ENCODE measurements around the gene RAPGEF3.
A peak's percentile ranks its signal among the peaks of the same experiment; 100 is the strongest.

Gene RAPGEF3

GRCh38 chr12:47700263-47700662, 58.4 kb downstream of the RAPGEF3 start:
- no peak overlapping the region for H3K4me3 ChIP-seq (ENCODE audit: low read depth, low read length)
- no peak for DNase-seq (ENCODE audit: low read depth)
- no peak for TF ChIP-seq CTCF (IDR thresholded peaks at IDR 0.05; ENCODE audit: low read depth, low read length, missing control alignments)

GRCh38 chr12:47698631-47699030, 60.0 kb downstream of the RAPGEF3 start:
- no peak for DNase-seq (ENCODE audit: low read depth)
- H3K4me3 ChIP-seq (ENCODE audit: low read depth, low read length): no peak overlapping the region
- TF ChIP-seq CTCF (IDR thresholded peaks at IDR 0.05; ENCODE audit: low read depth, low read length, missing control alignments): no peak

GRCh38 chr12:47698055-47698454, 60.6 kb downstream of the RAPGEF3 start:
- DNase-seq (ENCODE audit: low read depth): no peak
- no peak for TF ChIP-seq CTCF (IDR thresholded peaks at IDR 0.05; ENCODE audit: low read depth, low read length, missing control alignments)
- H3K4me3 ChIP-seq (ENCODE audit: low read depth, low read length): no peak overlapping the region

- no peak overlapping the region for H3K4me3 ChIP-seq (ENCODE audit: low read depth, low read length)
- no peak for TF ChIP-seq CTCF (IDR thresholded peaks at IDR 0.05; ENCODE audit: low read depth, low read length, missing control alignments)
- no peak for DNase-seq (ENCODE audit: low read depth)
These were observed 69.5 kb downstream of the RAPGEF3 start for GRCh38 chr12:47689215-47689614.

- DNase-seq (ENCODE audit: low read depth): no peak
- no peak for TF ChIP-seq CTCF (IDR thresholded peaks at IDR 0.05; ENCODE audit: low read depth, low read length, missing control alignments)
- no peak overlapping the region for H3K4me3 ChIP-seq (ENCODE audit: low read depth, low read length)
These were observed 71.0 kb downstream of the RAPGEF3 start for GRCh38 chr12:47687636-47688035.

GRCh38 chr12:47686645-47687240, 71.9 kb downstream of the RAPGEF3 start:
- no peak overlapping the region for H3K4me3 ChIP-seq (ENCODE audit: low read depth, low read length)
- TF ChIP-seq CTCF (IDR thresholded peaks at IDR 0.05; ENCODE audit: low read depth, low read length, missing control alignments): peak; percentile 53
- DNase-seq (ENCODE audit: low read depth): no peak

All from GM12864 (cell line).